GM21825 (cell line): Measurements from ENCODE around the gene CIAO3.
"Not testable (repeated sequence)": the region's sequence is repeated elsewhere in the genome, so short reads cannot be mapped to it uniquely, and the experiment has no call there.

ENCODE experiments used
- ATAC-seq: cut with Tn5 transposase; IDR thresholded peaks from one replicate; pipeline ENCODE4 v1.9.1; 2021; ENCODE audit warnings: mild to moderate bottlenecking, moderate library complexity; ENCODE audit not compliant: unreplicated experiment

The CIAO3 gene

DNA sequence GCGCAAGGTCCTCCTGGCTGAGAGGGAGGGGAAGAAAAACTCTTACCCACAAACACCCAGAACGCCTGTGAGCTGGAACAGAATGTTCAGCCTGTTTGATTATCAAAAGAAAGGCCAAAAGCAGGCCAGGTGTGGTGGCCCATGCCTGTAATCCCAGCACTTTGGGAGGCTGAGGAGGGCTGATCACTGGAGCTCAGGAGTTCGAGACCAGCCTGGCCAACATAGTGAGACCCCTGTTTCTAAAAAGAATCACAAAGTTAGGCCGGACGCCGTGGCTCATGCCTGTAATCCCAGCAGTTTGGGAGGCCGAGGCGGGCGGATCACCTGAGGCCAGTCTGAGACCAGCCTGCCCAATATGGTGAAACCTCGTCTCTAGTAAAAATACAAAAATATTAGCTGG, 35.5 kb upstream of the CIAO3 start:
- not testable (repeated sequence) for ATAC-seq

- ATAC-seq = no peak
Measured at GRCh38 chr16:775236-775796, 34.5 kb upstream of the CIAO3 start.

- ATAC-seq = no peak
Measured at GRCh38 chr16:774086-775001, 33.5 kb upstream of the CIAO3 start.

DNA sequence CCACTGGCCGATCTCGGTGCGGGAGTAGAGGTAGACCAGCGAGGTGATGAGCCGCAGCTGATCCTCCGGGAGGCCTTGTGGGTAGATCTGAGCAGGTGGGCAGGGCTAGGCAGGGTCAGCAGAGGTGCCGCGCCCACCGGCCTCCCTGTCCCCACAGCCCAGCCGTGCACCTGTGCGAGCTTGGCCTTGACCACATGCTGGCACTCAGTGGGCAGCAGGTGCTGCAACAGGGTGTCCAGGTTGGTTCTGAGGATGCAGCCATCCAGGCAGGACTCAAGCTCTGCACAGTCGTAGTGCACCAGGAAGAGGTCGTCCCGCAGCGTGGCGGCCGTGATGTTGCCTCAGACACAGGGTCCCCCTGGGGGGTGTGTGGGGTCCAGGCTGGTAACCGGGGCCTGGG, 32.2 kb upstream of the CIAO3 start:
- no peak for ATAC-seq

GRCh38 chr16:770411-770810, 29.6 kb upstream of the CIAO3 start:
- ATAC-seq = no peak

- no peak for ATAC-seq
Measured at GRCh38 chr16:769934-770333, 29.1 kb upstream of the CIAO3 start.

DNA sequence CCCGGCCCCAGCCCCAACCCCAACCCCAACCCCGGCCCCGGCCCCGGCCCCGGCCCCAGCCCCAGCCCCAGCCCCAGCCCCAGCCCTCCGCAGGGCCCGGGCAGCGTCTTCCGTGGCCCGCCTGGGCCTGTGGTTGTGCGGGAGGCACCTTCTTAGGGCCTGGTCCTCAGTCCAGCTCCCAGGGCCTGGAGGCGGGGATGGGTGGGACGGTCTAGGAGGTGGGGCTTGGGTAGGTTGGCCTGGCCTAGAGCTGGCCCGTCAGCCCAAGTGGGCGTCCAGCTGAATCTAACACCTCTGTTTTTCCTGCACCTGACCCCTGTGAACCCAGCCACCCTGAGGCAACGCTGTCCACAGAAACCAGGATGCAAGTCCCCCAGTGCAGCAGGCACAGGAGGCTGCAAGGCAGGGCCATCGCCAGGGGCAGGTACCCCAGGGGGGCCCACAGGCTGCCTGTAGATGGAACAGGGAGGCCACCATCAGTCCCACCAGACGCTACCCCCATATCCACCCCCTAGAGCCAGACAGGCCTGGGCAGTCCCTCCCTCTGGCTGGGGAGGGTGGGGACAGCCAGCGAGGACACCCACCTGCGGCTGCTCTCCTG, 28.5 kb upstream of the CIAO3 start:
- ATAC-seq = no peak

DNA sequence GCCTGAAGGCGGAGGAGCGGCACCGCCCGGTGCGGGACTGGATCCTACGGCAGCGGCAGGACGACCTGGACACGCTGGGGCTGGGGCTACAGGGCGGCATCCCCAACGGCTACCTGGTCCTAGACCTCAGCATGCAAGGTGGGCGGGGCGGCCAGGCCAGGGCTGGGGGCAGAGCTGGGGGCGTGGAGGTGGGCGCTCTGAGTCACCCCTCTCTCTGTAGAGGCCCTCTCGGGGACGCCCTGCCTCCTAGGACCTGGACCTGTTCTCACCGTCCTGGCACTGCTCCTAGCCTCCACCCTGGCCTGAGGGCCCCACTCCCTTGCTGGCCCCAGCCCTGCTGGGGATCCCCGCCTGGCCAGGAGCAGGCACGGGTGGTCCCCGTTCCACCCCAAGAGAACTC, 27.6 kb upstream of the CIAO3 start:
- ATAC-seq = no peak

DNA sequence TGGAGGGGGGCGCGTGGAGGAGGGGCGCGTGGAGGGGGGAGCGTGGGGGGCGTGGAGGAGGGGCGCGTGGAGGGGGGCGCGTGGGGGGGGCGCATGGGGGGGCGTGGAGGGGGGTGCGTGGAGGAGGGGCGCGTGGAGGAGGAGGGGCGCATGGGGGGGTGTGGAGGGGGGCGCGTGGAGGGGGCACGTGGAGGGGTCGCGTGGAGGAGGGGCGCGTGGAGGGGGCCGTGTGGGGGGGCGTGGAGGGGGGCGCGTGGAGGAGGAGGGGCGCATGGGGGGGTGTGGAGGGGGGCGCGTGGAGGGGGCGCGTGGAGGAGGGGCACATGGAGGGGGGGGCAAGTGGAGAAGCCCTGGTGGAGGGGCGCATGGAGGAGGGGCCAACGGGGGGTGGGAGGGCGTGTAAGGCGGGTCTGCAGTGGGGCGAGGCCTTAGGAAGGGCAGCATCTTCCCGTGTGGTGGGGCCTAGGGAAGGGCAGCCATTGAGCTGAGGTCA, 27.0 kb upstream of the CIAO3 start:
- ATAC-seq = no peak

- no peak for ATAC-seq
Measured at GRCh38 chr16:766820-767640, 26.2 kb upstream of the CIAO3 start.

- ATAC-seq = no peak
Measured at GRCh38 chr16:766008-766819, 25.4 kb upstream of the CIAO3 start.

GRCh38 chr16:765488-765865, 24.7 kb upstream of the CIAO3 start:
- no peak for ATAC-seq

GRCh38 chr16:764848-765487, 24.2 kb upstream of the CIAO3 start:
- ATAC-seq = no peak

GRCh38 chr16:764184-764750, 23.5 kb upstream of the CIAO3 start:
- no peak for ATAC-seq

- ATAC-seq = no peak
Measured at GRCh38 chr16:763369-764183, 22.8 kb upstream of the CIAO3 start.

DNA sequence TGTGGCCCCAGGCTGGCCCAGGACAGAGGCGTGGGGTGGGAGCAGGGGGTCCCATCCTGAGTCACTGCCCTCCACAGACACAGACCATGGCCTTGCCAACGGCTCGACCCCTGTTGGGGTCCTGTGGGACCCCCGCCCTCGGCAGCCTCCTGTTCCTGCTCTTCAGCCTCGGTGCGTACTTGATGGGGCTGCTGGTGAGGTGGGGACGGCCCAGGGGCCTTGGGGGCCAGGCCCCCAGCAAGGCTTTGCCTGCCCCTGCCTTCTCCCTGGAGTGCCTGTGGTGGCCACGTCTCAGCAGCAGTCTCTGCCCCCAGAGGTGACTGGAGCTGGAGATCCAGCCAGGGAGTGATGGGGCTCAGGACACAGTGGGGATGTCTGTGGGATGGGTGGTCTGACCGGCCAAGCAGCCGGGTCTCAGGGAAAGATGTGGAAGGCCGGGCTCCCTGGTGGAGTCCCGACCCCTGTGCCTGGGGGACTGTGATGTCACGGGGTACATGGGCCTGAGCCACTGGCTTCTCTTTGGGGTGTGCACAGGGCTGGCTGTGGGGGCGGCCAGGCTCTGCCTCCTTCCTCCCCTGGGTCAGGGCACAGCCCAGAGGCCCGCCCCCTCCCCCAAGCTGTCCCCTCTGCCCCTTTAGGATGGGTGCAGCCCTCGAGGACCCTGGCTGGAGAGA, 21.9 kb upstream of the CIAO3 start:
- no peak for ATAC-seq

- ATAC-seq = no peak
Measured at GRCh38 chr16:761625-762513, 21.1 kb upstream of the CIAO3 start.
